H1 (cell line): ENCODE results near the gene GGA2. TPM values are rescaled to one million over a fixed set of nuclear protein-coding genes. Genes with fewer than 3 reads are reported as not detected.

Experiments used
- CTCF ChIA-PET: fragments of 300-600 bp; sonication (Branson Sonifier 250); formaldehyde crosslinking; loops from one replicate; lab custom pipeline; 2021; ENCODE audit not compliant: partially characterized antibody; lab: Charles Lee
- POLR2A ChIA-PET: fragments of 300-600 bp; sonication (Branson Sonifier 250); formaldehyde crosslinking; loops from one replicate; lab custom pipeline; 2021; ENCODE audit warnings: inconsistent platforms; ENCODE audit not compliant: partially characterized antibody; lab: Charles Lee
- DNase-seq, 2 experiments: peaks; one replicate each; pipeline versions ENCODE4 v3.0.0 to v3.0.0-alpha.2; 2010 to 2022; ENCODE audit warnings: low spot score in 2 of 2, low read depth in 1 of 2, mixed read lengths in 1 of 2
- FAIRE-seq: peaks from 2 replicates; lab custom pipeline; 2011; peaks lifted over from hg19 to GRCh38; lab: Jason Lieb, UNC
- H2AFZ ChIP-seq: 2 replicates; pipeline ENCODE4 v1.8.1; 2012; ENCODE audit warnings: low read length, inconsistent platforms
- H2AK5ac ChIP-seq: 2 replicates; pipeline ENCODE4 v1.6.1; 2013; ENCODE audit warnings: low read depth, low read length
- H2BK120ac ChIP-seq: replicated peaks from 2 replicates; pipeline ENCODE3; 2013; ENCODE audit warnings: low read depth, low read length, inconsistent platforms
- H2BK12ac ChIP-seq: 2 replicates; pipeline ENCODE4 v1.6.1; 2013; ENCODE audit warnings: low read depth, low read length
- H2BK15ac ChIP-seq: 2 replicates; pipeline ENCODE4 v1.6.1; 2013; ENCODE audit warnings: low read length
- H2BK20ac ChIP-seq: 2 replicates; pipeline ENCODE4 v1.6.1; 2013; ENCODE audit warnings: low read length
- H2BK5ac ChIP-seq: 2 replicates; pipeline ENCODE4 v1.6.1; 2013; ENCODE audit warnings: low read depth, low read length
- H3K14ac ChIP-seq: 2 replicates; pipeline ENCODE4 v1.6.1; 2013; ENCODE audit warnings: inconsistent platforms; ENCODE audit not compliant: insufficient read length
- H3K18ac ChIP-seq: 2 replicates; pipeline ENCODE4 v1.6.1; 2013; ENCODE audit warnings: low read length; ENCODE audit errors: extremely low read depth
- H3K23ac ChIP-seq: 2 replicates; pipeline ENCODE4 v1.6.1; 2013; ENCODE audit warnings: inconsistent platforms; ENCODE audit not compliant: insufficient read length
- H3K23me2 ChIP-seq: 2 replicates; pipeline ENCODE4 v1.6.1; 2013; ENCODE audit warnings: low read depth, low read length
- H3K27ac ChIP-seq: 2 replicates; pipeline ENCODE4 v1.6.1; 2011; ENCODE audit warnings: low read depth, low read length, inconsistent platforms
- H3K27me3 ChIP-seq, 4 experiments: replicated peaks in 1 of 4; 1 replicate in 1 of 4; 2 replicates in 3 of 4; pipeline versions ENCODE4 v1.6.1 to v1.8.1; 2011 to 2013; ENCODE audit warnings: low read length in 3 of 4, mild to moderate bottlenecking in 3 of 4, inconsistent platforms in 2 of 4, mixed read lengths in 2 of 4, moderate library complexity in 1 of 4; ENCODE audit not compliant: control insufficient read depth in 3 of 4, insufficient read depth in 3 of 4; ENCODE audit errors: extremely low read depth in 1 of 4
- H3K36me3 ChIP-seq, 4 experiments: 2 replicates each; pipeline versions ENCODE4 v1.6.1 to v1.8.1; 2011 to 2013; ENCODE audit warnings: mild to moderate bottlenecking in 4 of 4, low read length in 3 of 4, moderate library complexity in 2 of 4, control low read depth in 1 of 4, inconsistent platforms in 1 of 4; ENCODE audit not compliant: insufficient read depth in 4 of 4, control insufficient read depth in 2 of 4
- H3K4ac ChIP-seq: replicated peaks from 2 replicates; pipeline ENCODE3; 2013; ENCODE audit warnings: low read length, low read depth, mixed read lengths, inconsistent platforms; ENCODE audit not compliant: insufficient read length
- H3K4me1 ChIP-seq, 4 experiments: replicated peaks in 1 of 4; 1 replicate in 1 of 4; 2 replicates in 3 of 4; pipeline versions ENCODE4 v1.6.1 to v1.8.1; 2011 to 2013; ENCODE audit warnings: low read length in 3 of 4, inconsistent platforms in 2 of 4, mixed read lengths in 1 of 4; ENCODE audit not compliant: insufficient read depth in 4 of 4, control insufficient read depth in 3 of 4
- H3K4me2 ChIP-seq, 2 experiments: 2 replicates each; pipeline versions ENCODE4 v1.6.1 to v1.8.1; 2011 to 2013; ENCODE audit warnings: low read depth in 2 of 2, low read length in 2 of 2, control low read depth in 1 of 2, inconsistent platforms in 1 of 2, mild to moderate bottlenecking in 1 of 2; ENCODE audit not compliant: insufficient read depth in 1 of 2
- H3K4me3 ChIP-seq, 4 experiments: fragments of 200-600, 300-600 bp in 1 of 4; sonication (generic), shearing (Covaris generic), sonication (Bioruptor Twin) in 1 of 4; 2 replicates each; pipeline versions ENCODE4 v1.5.1 to v1.8.1; 2011 to 2016; ENCODE audit warnings: low read length in 4 of 4, low read depth in 3 of 4, control low read depth in 2 of 4, inconsistent platforms in 2 of 4, mild to moderate bottlenecking in 2 of 4, mixed read lengths in 1 of 4, moderate library complexity in 1 of 4; ENCODE audit not compliant: insufficient read depth in 2 of 4; ENCODE audit errors: extremely low read depth in 1 of 4
- H3K56ac ChIP-seq: replicated peaks from 2 replicates; pipeline ENCODE3; 2013; ENCODE audit warnings: low read depth, mild to moderate bottlenecking, mixed read lengths, low read length, inconsistent platforms; ENCODE audit not compliant: insufficient read length
- H3K79me1 ChIP-seq: 2 replicates; pipeline ENCODE4 v1.6.1; 2013; ENCODE audit warnings: low read depth, low read length, control low read depth
- H3K79me2 ChIP-seq, 2 experiments: 2 replicates each; pipeline versions ENCODE4 v1.6.1 to v1.8.1; 2012 to 2013; ENCODE audit warnings: low read length in 2 of 2, mild to moderate bottlenecking in 2 of 2, inconsistent platforms in 1 of 2; ENCODE audit not compliant: insufficient read depth in 2 of 2, control insufficient read depth in 1 of 2
- H3K9ac ChIP-seq, 4 experiments: replicated peaks in 1 of 4; 1 replicate in 1 of 4; 2 replicates in 3 of 4; pipeline versions ENCODE4 v1.6.1 to v1.8.1; 2011 to 2013; ENCODE audit warnings: low read depth in 3 of 4, low read length in 3 of 4, control low read depth in 2 of 4, mild to moderate bottlenecking in 2 of 4, moderate library complexity in 2 of 4, inconsistent platforms in 1 of 4; ENCODE audit errors: extremely low read depth in 1 of 4
- H3K9me3 ChIP-seq, 2 experiments: 2 replicates each; pipeline versions ENCODE4 v1.6.1 to v1.8.1; 2012 to 2013; ENCODE audit warnings: mild to moderate bottlenecking in 2 of 2, moderate library complexity in 2 of 2, control low read depth in 1 of 2, inconsistent platforms in 1 of 2, low read depth in 1 of 2, low read length in 1 of 2, mixed read lengths in 1 of 2; ENCODE audit not compliant: insufficient read depth in 2 of 2
- H4K20me1 ChIP-seq, 2 experiments: replicated peaks in 1 of 2; 2 replicates each; pipeline versions ENCODE3 to v1.8.1; 2011 to 2013; ENCODE audit warnings: inconsistent platforms in 2 of 2, low read length in 2 of 2, mild to moderate bottlenecking in 1 of 2; ENCODE audit not compliant: insufficient read depth in 2 of 2, control insufficient read depth in 1 of 2
- H4K5ac ChIP-seq: 2 replicates; pipeline ENCODE4 v1.6.1; 2013; ENCODE audit warnings: low read length, low read depth, mixed read lengths, inconsistent platforms; ENCODE audit not compliant: insufficient read length
- H4K8ac ChIP-seq: 2 replicates; pipeline ENCODE4 v1.8.0; 2013; ENCODE audit warnings: mild to moderate bottlenecking, moderate library complexity, low read length, inconsistent platforms; ENCODE audit not compliant: insufficient read depth; ENCODE audit errors: extremely low read depth
- H4K91ac ChIP-seq: replicated peaks from 2 replicates; pipeline ENCODE3; 2013; ENCODE audit warnings: low read length, mixed read lengths, inconsistent platforms; ENCODE audit not compliant: insufficient read length
- ATF2 ChIP-seq: IDR thresholded peaks from 2 replicates; pipeline ENCODE4 v1.6.1; 2012; ENCODE audit warnings: low read length, inconsistent platforms
- CHD1 ChIP-seq: IDR thresholded peaks from 2 replicates; pipeline ENCODE4 v1.6.1; 2012; ENCODE audit warnings: low read depth, low read length, improper control_type of control experiment
- GABPA ChIP-seq: IDR thresholded peaks from 2 replicates; pipeline ENCODE4 v1.6.1; 2011; ENCODE audit warnings: mild to moderate bottlenecking, low read length, moderate library complexity, borderline replicate concordance; ENCODE audit not compliant: insufficient read depth
- HDAC6 ChIP-seq: IDR thresholded peaks from one replicate; pipeline ENCODE4 v1.7.1; 2012; ENCODE audit warnings: low read depth, mild to moderate bottlenecking, inconsistent platforms, low read length, moderate library complexity
- NANOG ChIP-seq: IDR thresholded peaks from 2 replicates; pipeline ENCODE4 v1.6.1; 2011; ENCODE audit warnings: low read length, low read depth, mild to moderate bottlenecking, inconsistent platforms; ENCODE audit not compliant: insufficient read depth, poor library complexity, severe bottlenecking
- RBBP5 ChIP-seq: IDR thresholded peaks from 2 replicates; pipeline ENCODE4 v1.7.1; 2012; ENCODE audit warnings: low read depth, mild to moderate bottlenecking, inconsistent platforms, low read length, moderate library complexity, borderline replicate concordance
- SP2 ChIP-seq: IDR thresholded peaks from 2 replicates; pipeline ENCODE4 v1.6.1; 2012; ENCODE audit warnings: mild to moderate bottlenecking, low read length, inconsistent platforms
- SRF ChIP-seq: IDR thresholded peaks from 2 replicates; pipeline ENCODE4 v1.6.1; 2011; ENCODE audit warnings: mild to moderate bottlenecking, low read depth, low read length, moderate library complexity
- TBP ChIP-seq: IDR thresholded peaks from 2 replicates; pipeline ENCODE4 v1.6.1; 2011; ENCODE audit warnings: low read depth, low read length, improper control_type of control experiment
- WGBS, 2 experiments: shearing (Covaris generic) in 1 of 2; methylation state at CpG; one replicate each; pipeline versions ENCODE4 v1.1.6 to v1.1.7; 2013 to 2015; ENCODE audit warnings: low lambda C conversion rate in 2 of 2, mixed read lengths in 2 of 2, inconsistent platforms in 1 of 2, low coverage in 1 of 2, missing lambda C conversion rate in 1 of 2; ENCODE audit not compliant: insufficient replicate concordance in 2 of 2, insufficient coverage in 1 of 2, insufficient read length in 1 of 2; ENCODE audit errors: extremely low coverage in 1 of 2, missing lambda C conversion rate in 1 of 2; 5-methylcytosine and 5-hydroxymethylcytosine counted together
- polyA plus RNA-seq, 7 experiments: library from polyadenylated mRNA; depleted of rRNA in 3 of 7; stranded (reverse) in 5 of 7; unstranded in 2 of 7; fragments of >200 nt in 5 of 7; fragments of 200-250 nt in 2 of 7; gene quantifications; 1 replicate in 5 of 7; 2 replicates in 1 of 7; 4 replicates in 1 of 7; pipeline versions ENCODE4 v1.2.1 to v1.2.3, GENCODE V29; 2011 to 2013; ENCODE audit warnings: missing spikeins in 2 of 7, mixed read lengths in 2 of 7
- total RNA-seq: library from RNA; stranded (reverse); fragmentation: NEBNext Ultra II Directional; extraction: Animal tissue kit (Norgen Biotek cat#: 25700); gene quantifications from 2 replicates; pipeline ENCODE4 v1.2.1, GENCODE V29; 2021

Gene GGA2
- total and polyA plus RNA-seq, 2 of the 8 experiments (the other 6 are each of a cell fraction or from before 2014, with no cell fraction given): 65.8 to 114 TPM

GRCh38 chr16:23478566-23478965 is 31.7 kb downstream of the GGA2 start:
- H3K4me2 ChIP-seq: no peak overlapping the region
- 89% methylated on average over 3 of the region's 3 CpGs; no CpG with 5 or more reads in 1 of the 2 experiments for WGBS, 2 experiments
- no peak overlapping the region; the same call in 1 of the 2 replicates for H4K8ac ChIP-seq
- H3K36me3 ChIP-seq: peaks cover 51 to 91% (median 76%) of the 10 kb centered on the region in 4 experiments
- no peaks in the 10 kb centered on the region for H3K9me3 ChIP-seq
- no peak overlapping the region for H4K5ac ChIP-seq
- no peak overlapping the region for H3K4ac ChIP-seq
- H4K20me1 ChIP-seq: peaks cover 10% of the 10 kb centered on the region in 2 experiments
- ChIA-PET CTCF (no interaction called here), POLR2A (no interaction called here)
- no peak overlapping the region for H3K14ac ChIP-seq
- H2BK12ac ChIP-seq: no peak overlapping the region
- no peak overlapping the region for H3K9ac ChIP-seq
- H2AFZ ChIP-seq: no peak overlapping the region
- H3K27me3 ChIP-seq: no peaks in the 10 kb centered on the region
- H3K23me2 ChIP-seq: no peaks in the 10 kb centered on the region
- no peak overlapping the region for H2AK5ac ChIP-seq
- H3K23ac ChIP-seq: no peak overlapping the region
- no peaks in the 10 kb centered on the region for H3K79me2 ChIP-seq
- H3K4me3 ChIP-seq: no peak overlapping the region
- H3K27ac ChIP-seq: no peak overlapping the region
- H2BK15ac ChIP-seq: no peak overlapping the region
- H3K79me1 ChIP-seq: no peaks in the 10 kb centered on the region; the same call in 1 of the 2 replicates
- FAIRE-seq: no peak
- H4K91ac ChIP-seq: no peak overlapping the region
- no peak overlapping the region for H2BK20ac ChIP-seq
- DNase-seq: no peak
- no peak overlapping the region for H3K18ac ChIP-seq
- no peak overlapping the region for H2BK5ac ChIP-seq
- H2BK120ac ChIP-seq: no peak overlapping the region
- no peak overlapping the region for H3K56ac ChIP-seq
- H3K4me1 ChIP-seq: no peaks in the 10 kb centered on the region
- no peak for TF ChIP-seq RBBP5
- TF ChIP-seq SP2: no peak
- no peak for TF ChIP-seq HDAC6
- no peak for TF ChIP-seq TBP
- TF ChIP-seq ATF2: no peak
- TF ChIP-seq SRF: no peak
- TF ChIP-seq GABPA: no peak
- TF ChIP-seq CHD1: no peak
- no peak for TF ChIP-seq NANOG
